HG03108 (cell line): Measurements from ENCODE around the gene CMC2.

Experiments
- ATAC-seq: cut with Tn5 transposase; IDR thresholded peaks from one replicate; pipeline ENCODE4 v1.9.1; 2021; ENCODE audit warnings: moderate library complexity; ENCODE audit not compliant: unreplicated experiment

The CMC2 gene

DNA sequence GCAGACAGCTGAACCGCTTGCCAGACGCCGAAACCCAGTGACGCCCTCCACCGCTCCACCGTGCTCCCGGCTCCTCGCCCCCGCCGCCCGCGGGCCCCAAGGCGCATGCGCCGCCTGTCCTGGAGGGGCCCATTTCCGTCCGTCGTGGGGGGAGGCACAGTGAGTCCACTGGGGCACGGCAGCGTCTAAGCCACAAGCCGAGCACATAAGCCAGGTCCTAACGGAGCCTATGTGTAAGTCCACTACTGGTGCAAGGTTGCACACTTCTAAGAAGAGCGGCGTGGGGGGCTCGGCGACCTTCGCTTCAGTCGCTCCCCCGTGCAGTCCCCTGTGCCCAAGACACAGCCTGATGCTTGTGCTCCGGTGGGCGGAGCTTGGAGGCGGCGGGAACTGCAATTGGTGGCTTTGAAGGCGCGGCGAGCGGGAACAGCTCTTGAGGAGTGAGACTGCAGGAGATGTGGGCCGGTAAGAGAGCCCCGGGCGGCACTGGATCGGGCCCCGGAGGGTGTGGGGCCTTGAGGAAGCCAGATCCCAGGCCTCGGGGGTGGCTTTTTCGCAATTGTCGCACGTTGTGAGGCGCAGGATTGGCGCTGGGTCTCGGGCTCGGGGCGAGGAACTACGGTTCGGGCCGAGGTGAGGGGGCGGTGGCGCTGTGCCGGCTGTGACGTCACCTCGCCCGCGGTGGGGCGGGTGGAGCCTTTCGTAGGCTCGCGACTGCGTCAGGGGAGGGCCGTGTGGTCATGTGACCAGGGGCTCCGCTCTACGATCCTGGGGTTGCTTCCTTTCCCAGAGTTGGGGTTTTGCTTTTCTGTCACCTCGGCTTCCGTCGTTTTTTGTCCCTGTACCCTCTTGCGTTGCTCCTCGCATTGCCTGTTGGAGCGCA is at the start of gene CMC2, which contains the start of gene CENPN:
Gene CMC2 (minus strand): TSS at position 73 of the 883 bp plus-strand sequence. CDS start 9,491 bp downstream, outside the sequence.
Gene CENPN (plus strand): TSS at position 402 of the 883 bp plus-strand sequence. CDS start 4,726 bp downstream, outside the sequence.
- peak; percentile 74 for ATAC-seq

DNA sequence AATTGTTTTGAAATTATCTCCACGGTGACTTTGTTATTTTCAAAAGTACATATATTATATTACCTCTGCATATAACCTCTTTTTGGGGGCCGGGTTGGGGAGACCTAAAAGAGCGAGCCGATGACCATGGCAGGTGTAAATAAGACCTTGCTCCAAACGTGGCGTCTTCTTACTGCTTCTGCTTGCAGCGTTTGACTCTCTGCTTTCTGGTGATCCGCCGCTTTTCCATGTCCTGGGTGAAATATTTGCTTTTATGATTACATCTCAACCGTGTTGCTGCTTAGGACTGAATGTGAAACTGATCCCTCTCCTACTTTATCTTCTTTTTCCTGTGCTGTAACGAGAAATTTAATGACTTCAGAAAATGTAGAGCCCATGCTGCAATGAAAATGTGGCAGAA is 47.1 kb upstream of the CMC2 start:
- no peak for ATAC-seq

DNA sequence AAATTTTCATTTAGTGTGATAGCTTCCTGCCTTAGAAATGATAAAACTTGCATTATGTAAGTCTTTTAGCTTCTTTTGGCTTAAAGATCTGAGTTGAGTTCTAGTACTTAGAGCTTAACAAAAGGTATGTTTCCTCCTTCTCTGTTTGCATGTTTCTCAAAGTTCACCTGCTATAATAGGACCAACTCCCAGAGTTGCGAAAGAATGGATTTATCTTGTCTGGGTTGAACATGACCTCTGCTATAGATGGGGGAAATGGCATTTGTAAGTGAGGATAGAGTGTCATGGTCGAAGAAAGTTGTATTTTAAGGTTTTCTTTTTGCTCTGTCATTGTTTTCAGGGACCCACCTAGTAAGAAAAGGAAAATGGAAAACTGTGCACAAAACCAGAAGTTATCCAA is 36.1 kb upstream of the CMC2 start:
- no peak for ATAC-seq

DNA sequence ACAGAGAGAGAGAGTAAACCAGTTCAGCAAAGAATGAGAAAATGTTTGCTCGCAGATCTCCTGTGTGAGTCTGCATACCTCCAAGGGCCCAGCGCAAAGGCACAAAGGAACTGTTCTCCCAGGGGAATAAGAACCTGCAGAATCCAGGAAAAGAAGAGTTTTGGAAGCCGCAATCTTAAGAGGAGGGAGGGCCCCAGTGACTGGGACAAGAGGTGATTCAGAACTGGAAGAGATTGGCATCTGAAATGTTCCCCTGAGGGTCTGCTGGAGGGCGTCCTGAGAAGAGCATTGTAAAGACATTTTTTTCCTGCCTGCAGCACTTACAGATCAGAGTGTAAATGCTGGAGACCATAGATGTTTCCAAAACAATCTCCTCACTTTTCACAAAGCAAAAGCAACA is 35.0 kb upstream of the CMC2 start:
- ATAC-seq: no peak

DNA sequence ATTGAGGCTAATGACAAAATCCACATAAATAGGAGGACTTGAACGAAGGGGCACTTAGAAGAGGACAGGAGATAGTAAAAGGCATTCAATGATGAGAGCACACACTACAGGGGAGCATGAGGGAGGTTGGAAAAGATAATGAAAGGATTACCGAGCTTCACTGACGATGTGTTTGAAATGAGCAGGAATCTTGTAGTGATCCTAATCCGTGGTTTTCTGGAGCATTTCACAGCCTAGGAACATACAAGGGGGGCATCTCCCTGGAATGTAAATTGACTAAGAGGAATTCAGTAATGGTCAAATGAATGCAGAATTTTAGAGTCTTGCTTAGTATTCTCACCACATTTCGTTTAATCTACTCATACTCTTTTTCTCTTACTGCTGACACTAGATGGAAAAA is 34.2 kb upstream of the CMC2 start:
- no peak for ATAC-seq

DNA sequence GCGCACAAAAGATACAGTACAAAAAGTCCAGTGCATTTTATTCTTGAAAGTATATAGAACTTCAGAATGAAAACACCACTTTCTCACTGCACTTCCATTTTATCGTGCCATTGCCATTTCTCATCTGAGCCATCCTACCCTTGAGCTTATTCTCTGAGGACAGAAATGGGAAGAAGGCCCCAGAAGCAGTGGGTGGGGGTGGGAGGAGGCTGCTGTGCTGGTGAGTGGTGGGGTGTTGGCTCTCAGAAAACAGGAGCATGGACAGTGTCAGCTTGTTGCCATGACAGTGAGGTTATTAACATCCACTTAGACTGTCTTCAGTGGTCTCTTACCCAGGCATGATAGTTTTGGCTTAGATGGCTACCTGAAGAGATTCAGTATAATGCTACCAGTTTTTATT is 33.4 kb upstream of the CMC2 start:
- no peak for ATAC-seq

DNA sequence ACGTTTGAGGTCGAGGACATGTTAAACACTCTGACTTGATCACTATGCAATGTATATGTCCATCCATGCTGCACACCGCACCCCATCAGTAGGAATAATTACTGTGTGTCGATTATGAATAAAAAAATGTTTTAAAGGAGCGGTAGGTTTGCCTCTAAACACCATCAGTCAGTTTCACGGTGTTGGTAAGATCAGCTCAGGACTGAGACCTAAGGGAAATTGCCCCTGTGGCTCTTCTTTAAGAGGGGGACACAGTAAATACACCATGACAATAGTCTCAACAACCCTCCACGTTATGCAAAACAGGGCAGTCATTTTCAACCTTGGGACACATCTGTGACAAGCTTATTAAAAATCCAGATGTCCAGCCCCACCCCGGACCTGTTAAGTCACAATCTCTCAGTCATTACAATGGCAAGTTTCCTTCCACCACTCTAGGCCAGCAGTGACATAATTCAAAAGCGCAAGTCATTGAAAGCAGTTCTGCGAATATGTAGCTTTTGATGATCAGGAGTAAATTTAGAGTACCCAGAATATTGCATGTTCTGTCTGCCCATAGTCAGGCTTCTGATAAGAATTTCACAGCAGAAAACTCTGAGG is 30.2 kb upstream of the CMC2 start:
- no peak for ATAC-seq

DNA sequence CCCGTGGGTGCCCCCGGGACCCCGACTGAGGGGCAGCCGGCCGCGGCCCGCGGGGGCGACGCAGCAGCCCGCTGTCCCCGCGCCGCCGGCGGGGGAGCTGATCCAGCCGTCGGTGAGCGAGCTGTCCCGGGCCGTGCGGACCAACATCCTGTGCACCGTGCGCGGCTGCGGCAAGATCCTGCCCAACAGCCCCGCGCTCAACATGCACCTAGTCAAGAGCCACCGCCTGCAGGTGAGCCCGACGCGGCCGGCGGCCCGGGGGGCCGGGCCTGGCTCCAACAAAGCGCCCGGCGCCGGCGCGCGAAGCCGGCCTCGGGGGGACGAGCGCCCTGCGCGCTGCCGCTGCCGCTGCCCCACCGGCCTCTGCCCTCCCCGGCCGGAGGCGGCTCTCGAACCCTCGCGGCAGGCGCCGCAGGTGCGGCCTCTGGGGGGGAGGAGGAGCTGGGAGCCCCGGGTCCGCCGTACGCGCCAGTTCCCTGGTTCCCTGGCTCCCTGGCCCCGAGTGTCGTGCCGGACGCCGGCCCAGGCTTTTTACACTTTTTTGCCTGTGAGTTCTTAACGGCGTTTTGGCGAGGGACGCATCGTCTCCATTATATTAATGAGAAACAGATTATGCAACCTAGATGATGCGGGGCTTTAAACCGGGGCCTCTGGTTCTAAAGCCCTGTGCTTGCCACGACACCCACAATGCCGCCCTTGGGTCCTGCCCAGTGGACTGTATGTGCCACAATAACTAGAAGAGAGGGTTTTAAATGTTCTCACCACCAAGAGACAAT is 29.5 kb upstream of the CMC2 start:
- ATAC-seq: peak; percentile 36

DNA sequence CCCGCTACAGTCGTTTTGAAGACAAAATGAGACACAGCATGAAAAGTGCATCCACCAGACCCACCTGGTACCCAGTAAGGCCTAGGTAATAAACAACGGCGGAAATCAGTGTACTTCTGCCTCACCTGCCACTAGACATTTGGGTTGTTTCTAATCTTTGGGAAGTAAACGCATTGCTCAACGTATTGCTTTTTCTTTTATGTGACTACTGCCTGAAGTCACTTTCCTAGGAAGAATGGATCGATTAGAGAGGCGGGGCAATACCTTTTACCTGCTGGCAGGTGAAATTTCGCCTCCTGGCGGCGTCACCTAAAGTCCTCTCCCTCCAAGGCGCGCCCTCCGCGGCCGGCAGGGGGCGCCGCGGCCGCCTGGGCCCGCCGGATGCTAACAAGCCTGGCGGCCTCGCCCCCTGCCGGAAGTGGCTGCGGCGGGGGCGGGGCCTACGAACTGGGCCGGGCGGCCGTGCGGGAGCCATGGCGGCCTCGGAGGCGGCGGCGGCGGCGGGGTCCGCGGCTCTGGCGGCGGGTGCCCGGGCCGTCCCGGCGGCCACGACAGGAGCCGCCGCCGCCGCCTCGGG is 28.8 kb upstream of the CMC2 start, which contains the start of gene ATMIN:
Gene ATMIN (plus strand): TSS at position 445 of the 577 bp plus-strand sequence. CDS start 29 bp downstream, at position 474.
- peak; percentile 91 for ATAC-seq

DNA sequence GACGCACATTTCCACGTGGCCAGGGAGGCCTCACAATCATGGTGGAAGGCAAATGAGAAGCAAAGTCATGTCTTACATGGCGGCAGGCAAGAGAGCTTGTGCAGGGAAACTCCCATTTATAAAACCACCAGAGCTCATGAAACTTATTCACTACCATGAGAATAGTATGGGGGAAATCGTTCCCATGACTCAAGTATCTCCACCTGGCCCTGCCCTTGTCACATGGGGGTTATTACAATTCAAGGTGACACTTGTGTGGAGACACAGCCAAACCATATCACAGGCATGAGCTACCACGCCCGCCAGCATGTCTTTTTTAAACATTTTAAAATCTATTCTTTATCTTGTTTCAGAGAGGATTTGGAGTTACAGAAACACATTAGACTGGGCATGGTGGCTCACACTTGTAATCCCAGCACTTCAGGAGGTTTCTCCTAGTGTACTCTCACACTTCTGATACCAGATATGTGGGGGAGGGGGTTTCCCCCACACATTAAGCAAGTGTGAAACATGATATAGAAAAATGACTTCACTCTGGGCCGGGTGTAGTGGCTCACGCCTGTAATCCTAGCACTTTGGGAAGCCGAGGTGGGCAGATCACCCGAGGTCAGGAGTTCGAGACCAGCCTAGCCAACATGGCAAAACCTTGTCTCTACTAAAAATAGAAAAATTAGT is 23.4 kb upstream of the CMC2 start:
- no peak for ATAC-seq

DNA sequence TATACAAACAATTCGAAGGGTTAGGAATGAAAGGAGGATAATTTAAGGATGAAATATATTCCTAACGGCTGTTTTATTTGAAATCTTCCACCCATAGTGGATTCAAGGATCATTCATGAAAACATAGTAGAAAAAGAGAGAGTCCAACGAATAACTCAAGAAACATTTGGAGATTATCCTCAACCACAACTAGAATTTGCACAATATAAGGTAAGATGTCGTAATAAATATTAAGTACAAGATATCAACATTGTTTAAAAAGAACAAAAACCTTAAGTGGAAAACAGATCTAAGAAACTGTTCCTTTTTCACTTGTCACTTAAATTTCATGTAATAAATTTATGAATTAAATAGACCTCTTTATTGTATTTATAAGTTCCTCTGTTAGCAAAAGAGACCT is 19.7 kb upstream of the CMC2 start:
- ATAC-seq: no peak

DNA sequence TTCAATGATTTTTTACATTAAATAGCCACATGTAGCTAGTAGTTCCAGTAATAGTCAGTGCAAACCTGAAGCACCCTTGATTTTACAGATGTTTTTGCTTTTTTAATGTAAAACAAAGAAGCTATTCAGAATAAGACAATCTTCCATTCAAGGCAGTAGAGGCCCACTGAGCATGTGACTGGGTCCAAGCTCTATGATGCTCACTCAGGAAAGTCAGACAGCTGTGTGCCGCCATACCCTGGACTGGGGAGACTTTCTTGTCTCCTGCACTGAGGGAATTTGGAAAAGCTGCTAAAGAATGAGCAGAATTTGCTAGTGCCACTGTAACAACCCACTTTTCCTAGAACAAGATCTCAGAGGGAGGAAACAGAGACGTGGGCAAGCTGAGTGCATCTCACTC is 11.8 kb upstream of the CMC2 start:
- ATAC-seq: no peak

DNA sequence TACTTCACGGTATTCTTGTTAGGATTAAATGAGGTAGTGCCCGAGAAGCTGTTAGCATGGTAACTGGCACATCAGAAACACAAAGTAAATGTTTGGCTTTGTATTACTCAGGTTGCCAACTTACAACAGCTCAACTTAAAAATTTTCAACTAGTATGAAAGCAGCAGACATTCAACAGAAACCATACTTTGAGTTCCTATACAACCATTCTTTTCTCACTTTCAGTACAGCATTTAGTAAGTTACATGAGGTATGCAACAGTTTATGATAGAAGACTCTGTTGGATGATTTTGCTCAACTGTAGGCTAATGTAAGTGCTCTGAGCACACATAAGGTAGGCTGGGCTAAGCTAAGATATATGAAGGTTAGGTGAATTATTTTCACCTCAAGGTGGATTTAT is 8.0 kb upstream of the CMC2 start:
- no peak for ATAC-seq

DNA sequence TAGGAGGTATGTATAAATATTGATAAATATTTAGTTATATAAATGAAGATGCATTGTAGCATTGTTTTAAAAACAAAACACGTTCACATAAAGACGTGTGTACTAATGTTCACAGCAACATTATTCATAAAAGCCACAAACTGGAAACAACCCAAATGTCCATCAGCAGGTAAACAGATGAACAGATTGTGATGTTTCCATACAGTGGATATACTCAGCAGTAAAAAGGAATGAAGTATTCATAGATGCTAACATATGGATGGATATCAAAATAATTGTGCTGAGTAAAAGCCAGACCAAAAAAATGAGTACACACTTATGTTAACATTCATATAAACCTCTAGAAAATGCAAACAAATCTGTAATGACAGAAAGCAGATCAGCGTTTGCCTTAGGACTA is 6.3 kb upstream of the CMC2 start:
- ATAC-seq: no peak

DNA sequence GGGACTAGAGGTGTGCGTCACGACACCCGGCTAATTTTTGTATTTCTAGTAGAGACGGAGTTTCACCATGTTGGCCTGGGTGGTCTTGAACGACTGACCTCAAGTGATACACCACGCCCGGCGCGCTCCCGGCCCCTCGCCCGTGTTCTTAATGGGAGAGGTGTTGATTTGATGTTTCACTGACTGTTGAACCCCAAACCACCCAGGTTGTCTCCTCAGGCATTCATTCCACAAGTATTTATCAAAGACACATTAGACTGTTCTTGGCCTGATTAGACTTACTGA is 1.8 kb upstream of the CMC2 start:
- no peak for ATAC-seq

DNA sequence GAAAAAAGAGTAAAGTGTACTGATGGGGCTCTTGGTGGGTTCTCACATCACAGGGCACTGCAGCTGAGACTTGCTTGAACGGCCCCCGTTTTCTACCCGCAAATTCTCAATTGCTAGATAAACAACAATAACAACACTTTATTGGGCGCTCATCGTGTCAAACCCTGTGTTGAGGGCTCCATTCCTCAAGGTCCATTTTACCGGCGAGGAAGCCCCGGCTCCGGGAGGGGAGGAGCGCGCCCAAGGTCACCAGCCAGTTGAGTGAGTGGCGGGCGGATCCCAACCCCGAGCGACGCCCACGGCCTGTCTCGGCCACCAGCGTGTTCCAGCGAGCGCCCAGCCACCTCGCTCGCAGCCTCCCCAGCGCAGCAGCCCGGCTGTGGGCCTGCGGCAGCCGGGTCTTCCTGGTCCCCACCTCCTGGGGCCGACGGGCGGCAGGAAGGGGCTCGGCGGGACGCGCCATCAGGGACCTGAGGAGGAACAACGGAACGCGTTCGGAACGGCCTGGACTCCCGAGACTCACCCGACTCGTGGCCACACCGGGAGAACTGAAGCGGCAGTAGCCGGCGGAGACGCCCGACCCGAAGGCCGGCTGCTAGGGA is 373 bp downstream of the CMC2 start:
- peak; percentile 24 for ATAC-seq

DNA sequence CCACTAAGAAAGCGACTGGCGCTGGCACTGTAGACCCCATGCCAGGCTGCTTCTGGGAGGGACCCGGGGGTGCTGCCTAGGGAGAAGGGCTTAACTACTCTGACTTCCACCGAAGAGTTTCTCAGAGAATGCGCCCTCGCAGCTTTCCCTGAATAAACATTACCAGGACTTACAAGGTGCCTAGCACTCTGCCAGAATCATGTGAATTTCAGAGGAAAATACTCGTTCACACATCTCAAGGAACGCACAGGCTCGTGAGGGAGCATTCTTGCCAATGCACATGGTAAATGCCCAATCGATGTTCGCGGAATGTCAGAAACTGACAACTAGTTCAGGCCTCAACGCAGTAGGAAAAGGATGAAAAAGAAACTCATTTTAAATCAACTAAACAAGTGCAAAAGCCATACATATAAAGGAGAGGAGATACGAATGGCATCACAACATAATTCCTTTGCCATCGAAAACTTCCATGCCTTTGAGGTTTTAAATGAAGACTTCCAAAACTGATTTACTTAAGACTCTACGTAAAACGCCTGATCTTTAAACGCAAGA is 999 bp downstream of the CMC2 start:
- ATAC-seq: no peak

DNA sequence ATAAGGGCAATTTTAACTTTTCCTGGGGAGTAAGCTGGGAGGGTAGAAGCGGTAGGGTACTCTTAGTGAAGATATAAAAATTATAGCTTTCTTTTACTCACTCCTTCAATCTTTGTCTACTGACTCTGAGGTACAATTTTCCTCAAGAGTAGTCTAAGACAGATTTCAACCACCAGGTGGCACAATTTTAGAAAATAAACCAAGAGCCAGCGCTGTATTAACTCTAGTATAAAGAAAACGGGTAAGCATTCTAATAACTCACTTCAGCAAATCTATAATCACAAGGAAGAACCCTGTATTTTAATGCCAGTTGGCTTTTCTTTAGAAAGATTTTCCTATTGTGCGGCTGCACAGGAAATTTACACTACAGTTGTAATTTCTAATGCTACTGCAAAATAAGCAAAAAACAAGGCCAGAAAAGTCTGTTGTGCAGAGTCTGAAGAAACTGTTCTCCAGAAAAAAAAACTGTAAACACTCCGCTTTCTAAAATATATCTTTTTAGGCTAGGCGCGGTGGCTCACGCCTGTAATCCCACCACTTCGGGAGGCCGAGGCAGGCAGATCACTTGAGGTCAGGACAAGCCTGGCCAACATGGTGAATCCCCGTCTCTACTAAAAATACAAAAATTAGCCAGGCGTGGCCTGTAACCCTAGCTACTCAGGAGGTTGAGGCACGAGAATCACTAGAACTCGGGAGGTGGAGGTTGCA is 1.9 kb downstream of the CMC2 start:
- ATAC-seq: no peak
